GM18502 (cell line): ENCODE results near the gene RASGEF1B.

Experiments used
- ATAC-seq: cut with Tn5 transposase; IDR thresholded peaks from one replicate; pipeline ENCODE4 v1.9.1; 2021; ENCODE audit warnings: mild to moderate bottlenecking; ENCODE audit not compliant: unreplicated experiment, poor library complexity

RASGEF1B gene

GRCh38 chr4:81468678-81469077, 3.0 kb downstream of the RASGEF1B start:
- ATAC-seq, result no peak

GRCh38 chr4:81467672-81467964, 4.1 kb downstream of the RASGEF1B start:
- ATAC-seq, result no peak

GRCh38 chr4:81466841-81467671, 4.7 kb downstream of the RASGEF1B start:
- no peak for ATAC-seq

GRCh38 chr4:81465406-81466340, 6.0 kb downstream of the RASGEF1B start:
- no peak for ATAC-seq

GRCh38 chr4:81460834-81461233, 10.9 kb downstream of the RASGEF1B start:
- no peak for ATAC-seq

- no peak for ATAC-seq
Measured at GRCh38 chr4:81460191-81460701, 11.5 kb downstream of the RASGEF1B start.

GRCh38 chr4:81459228-81459627, 12.5 kb downstream of the RASGEF1B start:
- no peak for ATAC-seq

GRCh38 chr4:81457921-81458520, 13.7 kb downstream of the RASGEF1B start:
- no peak for ATAC-seq

- ATAC-seq, result no peak
Measured at GRCh38 chr4:81457345-81457744, 14.4 kb downstream of the RASGEF1B start.

GRCh38 chr4:81455897-81456296, 15.8 kb downstream of the RASGEF1B start:
- ATAC-seq, result no peak

GRCh38 chr4:81454948-81455347, 16.8 kb downstream of the RASGEF1B start:
- no peak for ATAC-seq

- ATAC-seq, result no peak
Measured at GRCh38 chr4:81454499-81454898, 17.2 kb downstream of the RASGEF1B start.

- ATAC-seq, result no peak
Measured at GRCh38 chr4:81453024-81453423, 18.7 kb downstream of the RASGEF1B start.

GRCh38 chr4:81452452-81453006, 19.2 kb downstream of the RASGEF1B start:
- no peak for ATAC-seq

GRCh38 chr4:81449015-81449414, 22.7 kb downstream of the RASGEF1B start:
- ATAC-seq, result no peak

GRCh38 chr4:81447566-81448229, 24.0 kb downstream of the RASGEF1B start:
- no peak for ATAC-seq

GRCh38 chr4:81446634-81447033, 25.1 kb downstream of the RASGEF1B start:
- no peak for ATAC-seq

GRCh38 chr4:81445196-81445595, 26.5 kb downstream of the RASGEF1B start:
- ATAC-seq, result no peak

- no peak for ATAC-seq
Measured at GRCh38 chr4:81442484-81443085, 29.1 kb downstream of the RASGEF1B start.

- no peak for ATAC-seq
Measured at GRCh38 chr4:81440949-81441348, 30.8 kb downstream of the RASGEF1B start.
